Measurements from ENCODE around the gene RERE. TPM values are rescaled to one million over a fixed set of nuclear protein-coding genes. Genes with fewer than 3 reads are reported as not detected.

The RERE gene
- total RNA-seq, 1 experiment from 2014 or later = 40.6 TPM

- ATAC-seq (peak; percentile 74), DNase-seq (ENCODE audit: low read depth, low spot score) (peak; percentile 16)
- no TSS peak for BruUV-seq (replicated peaks)
- no peak overlapping the region for H2AFZ ChIP-seq (ENCODE audit: low read depth, low read length, poor library complexity, severe bottlenecking)
- CTCF ChIA-PET = no interaction called here
- no peaks in the 10 kb centered on the region for H4K20me1 ChIP-seq (ENCODE audit: insufficient read depth)
- no peak overlapping the region for H3K4me3 ChIP-seq (replicated peaks in 1 of 2; ENCODE audit: low read depth in 1 of 2, low read length in 2 of 2)
- TF ChIP-seq CBX3 (IDR thresholded peaks at IDR 0.05; ENCODE audit: low read depth) = peak; percentile 60; the same call in 1 of the 2 replicates
- no peak for TF ChIP-seq SRF (IDR thresholded peaks at IDR 0.05; ENCODE audit: low read depth)
- POLR2A ChIA-PET = no interaction called here
- H3K79me2 ChIP-seq (ENCODE audit: insufficient read depth, low read length) = no peaks in the 10 kb centered on the region
- no peaks in the 10 kb centered on the region for H3K27me3 ChIP-seq (ENCODE audit: insufficient read depth, low read length)
- H3K4me1 ChIP-seq (ENCODE audit: control insufficient read depth in 1 of 2, insufficient read depth in 2 of 2, low read length in 2 of 2) = peaks cover 9 to 13% of the 10 kb centered on the region in 2 experiments; a peak in 2 of 4 replicates
- intact Hi-C loops (cut with micrococcal nuclease) = no loop called here
- RAD21 ChIA-PET (ENCODE audit: low non-redundant PET in 1 of 2, low total read pairs in 2 of 2, uncharacterized antibody in 2 of 2, unreplicated experiment in 2 of 2) = no interaction called here
- no peak overlapping the region for H3K9ac ChIP-seq (ENCODE audit: low read length)
- H3K9me3 ChIP-seq (ENCODE audit: control insufficient read depth in 1 of 2, insufficient read depth in 1 of 2, low read depth in 1 of 2, low read length in 2 of 2) = no peaks in the 10 kb centered on the region
- no peaks in the 10 kb centered on the region for H3K9me2 ChIP-seq (ENCODE audit: insufficient read depth)
- H3K4me2 ChIP-seq (ENCODE audit: low read length) = peak overlapping the region; percentile 47
- H3K36me3 ChIP-seq (ENCODE audit: control insufficient read depth in 1 of 2, insufficient read depth in 2 of 2, low read length in 2 of 2) = no peaks in the 10 kb centered on the region
- no peak overlapping the region for H3K27ac ChIP-seq (ENCODE audit: low read depth, low read length)
These were observed 209.5 kb downstream of the RERE start for GRCh38 chr1:8607906-8608305.

- ChIA-PET POLR2A (interaction anchor here (1.2 kb wide), 1 partner anchor 720 kb away, joined by 3 read pairs; no protein-coding TSS in a partner anchor), RAD21 (ENCODE audit: low non-redundant PET in 1 of 2, low total read pairs in 2 of 2, uncharacterized antibody in 2 of 2, unreplicated experiment in 2 of 2) (no interaction called here), CTCF (interaction anchor here (0.6 kb wide), 1 partner anchor 224 kb away, joined by 4 read pairs; no protein-coding TSS in a partner anchor)
- H3K9ac ChIP-seq (ENCODE audit: low read length) = no peak overlapping the region
- no peak for ATAC-seq
- peaks cover 9 to 13% of the 10 kb centered on the region in 2 experiments; a peak in 2 of 4 replicates for H3K4me1 ChIP-seq (ENCODE audit: control insufficient read depth in 1 of 2, insufficient read depth in 2 of 2, low read length in 2 of 2)
- H3K4me2 ChIP-seq (ENCODE audit: low read length) = no peak overlapping the region
- H3K27me3 ChIP-seq (ENCODE audit: insufficient read depth, low read length) = no peaks in the 10 kb centered on the region
- intact Hi-C loops (cut with micrococcal nuclease) = no loop called here
- no peak overlapping the region for H2AFZ ChIP-seq (ENCODE audit: low read depth, low read length, poor library complexity, severe bottlenecking)
- no peak for DNase-seq (ENCODE audit: low read depth, low spot score)
- no peaks in the 10 kb centered on the region for H3K36me3 ChIP-seq (ENCODE audit: control insufficient read depth in 1 of 2, insufficient read depth in 2 of 2, low read length in 2 of 2)
- no peaks in the 10 kb centered on the region for H3K9me2 ChIP-seq (ENCODE audit: insufficient read depth)
- H3K27ac ChIP-seq (ENCODE audit: low read depth, low read length) = no peak overlapping the region
- H3K4me3 ChIP-seq (replicated peaks in 1 of 2; ENCODE audit: low read depth in 1 of 2, low read length in 2 of 2) = no peak overlapping the region
- H3K9me3 ChIP-seq (ENCODE audit: control insufficient read depth in 1 of 2, insufficient read depth in 1 of 2, low read depth in 1 of 2, low read length in 2 of 2) = no peaks in the 10 kb centered on the region
- H4K20me1 ChIP-seq (ENCODE audit: insufficient read depth) = no peaks in the 10 kb centered on the region
- H3K79me2 ChIP-seq (ENCODE audit: insufficient read depth, low read length) = no peaks in the 10 kb centered on the region
- BruUV-seq (replicated peaks) = no TSS peak
- no peak for TF ChIP-seq YY1 (IDR thresholded peaks at IDR 0.05; ENCODE audit: extremely low read depth, insufficient replicate concordance, low read depth, low read length)
- TF ChIP-seq ZBTB33 (IDR thresholded peaks at IDR 0.05; ENCODE audit: extremely low read depth, insufficient replicate concordance, low read length) = no peak
- TF ChIP-seq FOSL1 (IDR thresholded peaks at IDR 0.05; ENCODE audit: low read depth) = no peak
- no peak for TF ChIP-seq ZFX (IDR thresholded peaks at IDR 0.05)
- TF ChIP-seq MAX (IDR thresholded peaks at IDR 0.05) = no peak
- no peak for TF ChIP-seq TCF7L2 (IDR thresholded peaks at IDR 0.05; ENCODE audit: borderline replicate concordance, extremely low read depth, insufficient read depth, insufficient read length)
- no peak for TF ChIP-seq JUND (IDR thresholded peaks at IDR 0.05)
- TF ChIP-seq CBX3 (IDR thresholded peaks at IDR 0.05; ENCODE audit: low read depth) = no peak
- no peak for TF ChIP-seq ZNF274 (IDR thresholded peaks at IDR 0.05; ENCODE audit: low read depth, low read length)
- no peak for TF ChIP-seq POLR2A (IDR thresholded peaks at IDR 0.05; ENCODE audit: borderline replicate concordance, extremely low read depth, insufficient read depth, insufficient read length)
- TF ChIP-seq EGR1 (IDR thresholded peaks at IDR 0.05; ENCODE audit: low read depth) = no peak
- no peak for TF ChIP-seq CTCF (IDR thresholded peaks at IDR 0.05 in 2 of 3, conservative IDR thresholded peaks at IDR 0.05 in 1 of 3; ENCODE audit: borderline replicate concordance in 1 of 3, insufficient read depth in 1 of 3, low read depth in 2 of 3, low read length in 2 of 3)
- TF ChIP-seq SP1 (IDR thresholded peaks at IDR 0.05; ENCODE audit: low read depth) = no peak
- no peak for TF ChIP-seq ATF3 (IDR thresholded peaks at IDR 0.05)
These were observed 213.1 kb downstream of the RERE start for GRCh38 chr1:8604041-8604945.
